K562 (cell line): ENCODE measurements around the gene CA7. TPM values are rescaled to one million over a fixed set of nuclear protein-coding genes. Genes with fewer than 3 reads are reported as not detected.

ENCODE experiments used
- ATAC-seq: fragments of 200-7000 bp; cut with Tn5 transposase; 3 replicates; pipeline ENCODE4 v1.9.1; 2020; ENCODE audit warnings: moderate library complexity
- BruUV-seq: library from RNA; stranded (reverse); fragments of 400-500 nt; replicated peaks from 2 replicates; lab custom pipeline; 2021; lab: Mats Ljungman, UMichigan
- CTCF ChIA-PET: fragments of 300-600 bp; formaldehyde crosslinking; extraction: SDS; loops from one replicate; lab custom pipeline; 2021; ENCODE audit warnings: low intra/inter-chr PET ratio; lab: Yijun Ruan, JAX
- POLR2A ChIA-PET: fragments of 300-600, 350-650 bp; sonication (Branson Sonifier 250); formaldehyde crosslinking; extraction: SDS; loops from one replicate; lab custom pipeline; 2021; ENCODE audit warnings: antibody characterized with exemption, inconsistent platforms; lab: Yijun Ruan, JAX
- DNase-seq, 4 experiments: peaks; one replicate each; pipeline versions ENCODE4 v3.0.0 to v3.0.0-alpha.2; 2011 to 2018; ENCODE audit warnings: low spot score in 3 of 4, mixed read lengths in 3 of 4; ENCODE audit errors: extremely low read depth in 1 of 4
- FAIRE-seq: peaks from 2 replicates; lab custom pipeline; 2011; peaks lifted over from hg19 to GRCh38; lab: Jason Lieb, UNC
- H2AFZ ChIP-seq: 2 replicates; pipeline ENCODE4 v1.6.0; 2011; ENCODE audit warnings: low read depth, low read length, control low read depth, inconsistent platforms
- H3K27ac ChIP-seq: fragments of 200-600 bp; 3 replicates; pipeline ENCODE4 v1.8.0; 2011; ENCODE audit warnings: low read depth, mild to moderate bottlenecking, control low read depth, inconsistent platforms, low read length, moderate library complexity, mixed read lengths; ENCODE audit errors: extremely low read depth
- H3K27me3 ChIP-seq, 2 experiments: fragments of 300-600 bp in 1 of 2; 2 replicates in 1 of 2; 3 replicates in 1 of 2; pipeline versions ENCODE4 v1.6.0 to v1.8.0; 2011; ENCODE audit warnings: inconsistent platforms in 2 of 2, low read length in 2 of 2, mild to moderate bottlenecking in 1 of 2, mixed read lengths in 1 of 2, moderate library complexity in 1 of 2; ENCODE audit not compliant: control insufficient read depth in 2 of 2, insufficient read depth in 2 of 2
- H3K36me3 ChIP-seq: fragments of 300-600 bp; 3 replicates; pipeline ENCODE4 v1.8.0; 2011; ENCODE audit warnings: mild to moderate bottlenecking, low read length, inconsistent platforms; ENCODE audit not compliant: control insufficient read depth, insufficient read depth
- H3K4me1 ChIP-seq, 2 experiments: fragments of 200-600 bp in 1 of 2; replicated peaks in 1 of 2; 2 replicates in 1 of 2; 3 replicates in 1 of 2; pipeline versions ENCODE4 v1.5.1 to v1.8.0; 2011; ENCODE audit warnings: inconsistent platforms in 2 of 2, low read length in 2 of 2, mild to moderate bottlenecking in 1 of 2, mixed read lengths in 1 of 2, moderate library complexity in 1 of 2; ENCODE audit not compliant: control insufficient read depth in 2 of 2, insufficient read depth in 2 of 2
- H3K4me2 ChIP-seq: 2 replicates; pipeline ENCODE4 v1.6.1; 2011; ENCODE audit warnings: low read length, control low read depth, inconsistent platforms, mixed read lengths; ENCODE audit not compliant: insufficient read depth
- H3K4me3 ChIP-seq: fragments of 200-600 bp; sonication (generic), shearing (Covaris generic); 2 replicates; pipeline ENCODE4 v1.5.1; 2016; ENCODE audit warnings: control low read depth, inconsistent platforms
- H3K79me2 ChIP-seq: fragments of 200-600 bp; 3 replicates; pipeline ENCODE4 v1.8.0; 2011; ENCODE audit warnings: low read length, inconsistent platforms; ENCODE audit not compliant: control insufficient read depth, insufficient read depth
- H3K9ac ChIP-seq, 2 experiments: 2 replicates each; pipeline versions ENCODE4 v1.6.0 to v1.6.1; 2011; ENCODE audit warnings: low read depth in 2 of 2, low read length in 2 of 2, control low read depth in 1 of 2, inconsistent platforms in 1 of 2, mild to moderate bottlenecking in 1 of 2, mixed read lengths in 1 of 2; ENCODE audit not compliant: insufficient read depth in 1 of 2
- H3K9me1 ChIP-seq: one replicate; pipeline ENCODE4 v1.6.0; 2011; ENCODE audit warnings: inconsistent platforms, mild to moderate bottlenecking, low read length, moderate library complexity; ENCODE audit not compliant: control insufficient read depth, insufficient read depth
- H3K9me3 ChIP-seq: replicated peaks from 2 replicates; pipeline ENCODE4 v1.5.1; 2011; ENCODE audit warnings: low read depth, low read length, inconsistent platforms; ENCODE audit not compliant: control insufficient read depth, insufficient read depth
- H4K20me1 ChIP-seq: replicated peaks from 2 replicates; pipeline ENCODE4 v1.6.1; 2011; ENCODE audit warnings: low read length, inconsistent platforms, mixed read lengths; ENCODE audit not compliant: control insufficient read depth, insufficient read depth
- NFRKB ChIP-seq: fragments of 450-650 bp; IDR thresholded peaks from 2 replicates; pipeline ENCODE4 v1.6.1; 2016; ENCODE audit warnings: low read depth
- SMARCA4 ChIP-seq: fragments of 450-650 bp; IDR thresholded peaks from 2 replicates; pipeline ENCODE4 v1.6.1; 2016
- ZNF121 ChIP-seq: sonication (generic); formaldehyde crosslinking; conservative IDR thresholded peaks from 2 replicates; pipeline ENCODE4 v1.8.0; 2022; ENCODE audit warnings: missing genetic modification reagents
- ZNF408 ChIP-seq: fragments of 250-450 bp; sonication (Bioruptor Pico); IDR thresholded peaks from 2 replicates; pipeline ENCODE4 v1.4.0; 2020; ENCODE audit warnings: low read depth, mild to moderate bottlenecking, moderate library complexity
- WGBS: fragments of 100-300 bp; shearing (Covaris generic); methylation state at CpG from one replicate; pipeline ENCODE4 v1.1.6; 2016; ENCODE audit warnings: low coverage, mixed read lengths; ENCODE audit not compliant: insufficient coverage; ENCODE audit errors: missing lambda C conversion rate; 5-methylcytosine and 5-hydroxymethylcytosine counted together
- in situ Hi-C: fragments of 300-500 bp; cut with MboI; formaldehyde crosslinking; loops from 4 replicates; pipeline ENCODE4 v1.15.0; 2018; ENCODE audit warnings: inconsistent platforms, mixed read lengths
- intact Hi-C: fragments of 100-400 bp; cut with micrococcal nuclease; formaldehyde crosslinking; loops from 2 replicates; pipeline ENCODE4 v1.14.2; 2022
- polyA plus RNA-seq, 8 experiments: library from polyadenylated mRNA; depleted of rRNA in 4 of 8; stranded (reverse) in 5 of 8; unstranded in 3 of 8; fragments of >200 nt; fragmentation: Nextera tagmentation in 2 of 8; fragmentation: Illumina TruSeq in 1 of 8; extraction: Ambion mirVana in 2 of 8; extraction: Trizol in 1 of 8; gene quantifications; 2 replicates each; pipeline versions ENCODE4 v1.2.1 to v1.2.3, GENCODE V29; 2011 to 2014; ENCODE audit warnings: inconsistent platforms in 1 of 8, missing spikeins in 1 of 8
- total RNA-seq, 7 experiments: library from RNA; depleted of rRNA in 6 of 7; stranded (reverse); fragments of >200 nt in 6 of 7; fragmentation: Illumina TruSeq in 2 of 7; extraction: Trizol in 2 of 7; gene quantifications; 2 replicates each; pipeline versions ENCODE4 v1.2.1 to v1.2.3, GENCODE V29; 2011 to 2021; ENCODE audit warnings: low replicate concordance in 1 of 7

CA7 gene
- total and polyA plus RNA-seq, 9 of the 15 experiments (the other 6 are each of a cell fraction or from before 2014, with no cell fraction given): 0.03 to 0.07 (median 0.05) TPM; not detected in 5

GRCh38 chr16:66850115-66850815, 6.1 kb downstream of the CA7 start:
- 31% methylated on average over 13 of the region's 14 CpGs for WGBS
- no peak for ATAC-seq
- DNase-seq: no peak
- Histone ChIP-seq H3K9me3 (no peaks in the 10 kb centered on the region), H3K27me3 (peaks cover 7 to 10% of the 10 kb centered on the region in 2 experiments; a peak in 3 of 5 replicates), H3K27ac (no peak overlapping the region), H3K79me2 (no peaks in the 10 kb centered on the region), H2AFZ (no peak overlapping the region), H3K9me1 (no peaks in the 10 kb centered on the region), H3K4me3 (no peak overlapping the region), H3K4me2 (no peak overlapping the region), H3K9ac (peak overlapping the region in 1 of 2 experiments; percentile 7; a peak in 1 of 4 replicates), H3K4me1 (peaks cover 5 to 12% of the 10 kb centered on the region in 2 experiments; a peak in 3 of 5 replicates), H4K20me1 (no peaks in the 10 kb centered on the region), H3K36me3 (no peaks in the 10 kb centered on the region)
- in situ Hi-C loops (no loop called here), intact Hi-C loops (no loop called here)
- CTCF ChIA-PET: no interaction called here
- BruUV-seq: no TSS peak
- TF ChIP-seq NFRKB (no peak), ZNF408 (no peak), SMARCA4 (no peak), ZNF121 (peak; percentile 64; the same call in 1 of the 2 replicates)
- POLR2A ChIA-PET: interaction anchor here (1.0 to 1.4 kb wide), 2 partner anchors 10 to 25 kb away, joined by 4 to 5 read pairs; no protein-coding TSS in a partner anchor
- FAIRE-seq: no peak
